GM23338 (cell line): ENCODE measurements around the gene ABCC9.

Experiments used
- POLR2AphosphoS5 ChIP-seq: IDR thresholded peaks from 2 replicates; pipeline ENCODE4 v1.6.1; 2016; ENCODE audit warnings: antibody characterized with exemption, low read depth
- TF ChIP-seq, protein P1 (sequence below), 2 experiments: fragments of 200-600 bp in 1 of 2; sonication (generic) in 1 of 2; conservative IDR thresholded peaks; 2 replicates each; pipeline versions ENCODE4 v1.5.1 to v1.6.1; 2016 to 2017; ENCODE audit warnings: antibody characterized with exemption in 2 of 2, low read depth in 2 of 2, mild to moderate bottlenecking in 2 of 2, moderate library complexity in 1 of 2
- TF ChIP-seq, protein P2 (sequence below): IDR thresholded peaks from one replicate; pipeline ENCODE4 v1.6.1; 2018; ENCODE audit warnings: antibody characterized with exemption; ENCODE audit not compliant: unreplicated experiment

DNA sequence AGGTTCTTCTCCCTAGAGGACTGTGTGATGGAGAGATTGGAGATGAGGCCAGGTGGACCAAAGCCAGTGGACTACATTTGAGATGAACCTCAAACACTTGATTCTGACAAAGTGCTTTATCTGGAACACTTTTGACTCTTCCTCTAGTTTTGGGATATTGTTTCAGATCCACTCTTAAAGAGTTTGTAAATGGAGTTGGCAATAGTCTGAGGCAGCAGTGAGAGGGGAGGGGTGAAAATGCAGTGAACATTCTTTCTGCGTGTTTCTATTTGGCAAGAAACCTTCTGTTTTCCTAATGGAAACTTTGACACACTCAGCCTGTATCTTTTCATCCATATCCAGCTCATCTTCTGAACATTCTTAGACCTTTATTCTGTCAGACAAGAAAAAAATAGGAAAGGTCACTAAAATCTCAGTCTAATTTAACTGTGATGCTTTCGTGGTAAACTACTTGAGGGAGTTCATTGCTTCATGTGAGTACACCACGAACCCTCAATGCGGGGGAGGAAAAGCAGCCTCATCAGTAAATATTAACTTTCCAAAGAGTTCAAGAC is 109.4 kb downstream of the ABCC9 start:
- TF ChIP-seq, protein P1, sequence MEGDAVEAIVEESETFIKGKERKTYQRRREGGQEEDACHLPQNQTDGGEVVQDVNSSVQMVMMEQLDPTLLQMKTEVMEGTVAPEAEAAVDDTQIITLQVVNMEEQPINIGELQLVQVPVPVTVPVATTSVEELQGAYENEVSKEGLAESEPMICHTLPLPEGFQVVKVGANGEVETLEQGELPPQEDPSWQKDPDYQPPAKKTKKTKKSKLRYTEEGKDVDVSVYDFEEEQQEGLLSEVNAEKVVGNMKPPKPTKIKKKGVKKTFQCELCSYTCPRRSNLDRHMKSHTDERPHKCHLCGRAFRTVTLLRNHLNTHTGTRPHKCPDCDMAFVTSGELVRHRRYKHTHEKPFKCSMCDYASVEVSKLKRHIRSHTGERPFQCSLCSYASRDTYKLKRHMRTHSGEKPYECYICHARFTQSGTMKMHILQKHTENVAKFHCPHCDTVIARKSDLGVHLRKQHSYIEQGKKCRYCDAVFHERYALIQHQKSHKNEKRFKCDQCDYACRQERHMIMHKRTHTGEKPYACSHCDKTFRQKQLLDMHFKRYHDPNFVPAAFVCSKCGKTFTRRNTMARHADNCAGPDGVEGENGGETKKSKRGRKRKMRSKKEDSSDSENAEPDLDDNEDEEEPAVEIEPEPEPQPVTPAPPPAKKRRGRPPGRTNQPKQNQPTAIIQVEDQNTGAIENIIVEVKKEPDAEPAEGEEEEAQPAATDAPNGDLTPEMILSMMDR (conservative IDR thresholded peaks at IDR 0.05; ENCODE audit: low read depth in 2 of 2), result no peak
- no peak for TF ChIP-seq POLR2AphosphoS5
- TF ChIP-seq, protein P2, sequence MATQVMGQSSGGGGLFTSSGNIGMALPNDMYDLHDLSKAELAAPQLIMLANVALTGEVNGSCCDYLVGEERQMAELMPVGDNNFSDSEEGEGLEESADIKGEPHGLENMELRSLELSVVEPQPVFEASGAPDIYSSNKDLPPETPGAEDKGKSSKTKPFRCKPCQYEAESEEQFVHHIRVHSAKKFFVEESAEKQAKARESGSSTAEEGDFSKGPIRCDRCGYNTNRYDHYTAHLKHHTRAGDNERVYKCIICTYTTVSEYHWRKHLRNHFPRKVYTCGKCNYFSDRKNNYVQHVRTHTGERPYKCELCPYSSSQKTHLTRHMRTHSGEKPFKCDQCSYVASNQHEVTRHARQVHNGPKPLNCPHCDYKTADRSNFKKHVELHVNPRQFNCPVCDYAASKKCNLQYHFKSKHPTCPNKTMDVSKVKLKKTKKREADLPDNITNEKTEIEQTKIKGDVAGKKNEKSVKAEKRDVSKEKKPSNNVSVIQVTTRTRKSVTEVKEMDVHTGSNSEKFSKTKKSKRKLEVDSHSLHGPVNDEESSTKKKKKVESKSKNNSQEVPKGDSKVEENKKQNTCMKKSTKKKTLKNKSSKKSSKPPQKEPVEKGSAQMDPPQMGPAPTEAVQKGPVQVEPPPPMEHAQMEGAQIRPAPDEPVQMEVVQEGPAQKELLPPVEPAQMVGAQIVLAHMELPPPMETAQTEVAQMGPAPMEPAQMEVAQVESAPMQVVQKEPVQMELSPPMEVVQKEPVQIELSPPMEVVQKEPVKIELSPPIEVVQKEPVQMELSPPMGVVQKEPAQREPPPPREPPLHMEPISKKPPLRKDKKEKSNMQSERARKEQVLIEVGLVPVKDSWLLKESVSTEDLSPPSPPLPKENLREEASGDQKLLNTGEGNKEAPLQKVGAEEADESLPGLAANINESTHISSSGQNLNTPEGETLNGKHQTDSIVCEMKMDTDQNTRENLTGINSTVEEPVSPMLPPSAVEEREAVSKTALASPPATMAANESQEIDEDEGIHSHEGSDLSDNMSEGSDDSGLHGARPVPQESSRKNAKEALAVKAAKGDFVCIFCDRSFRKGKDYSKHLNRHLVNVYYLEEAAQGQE, result no peak
